H7 (cell line): ENCODE measurements around the gene TSPAN11. TPM values are rescaled to one million over a fixed set of nuclear protein-coding genes. Genes with fewer than 3 reads are reported as not detected.
A peak's percentile ranks its signal among the peaks of the same experiment; 100 is the strongest.

Source experiments
- DNase-seq: peaks from one replicate; pipeline ENCODE4 v3.0.0; 2012
- H3K27me3 ChIP-seq: 2 replicates; pipeline ENCODE4 v1.6.0; 2011; ENCODE audit warnings: mild to moderate bottlenecking, low read length; ENCODE audit not compliant: control insufficient read depth, insufficient read depth
- H3K36me3 ChIP-seq: replicated peaks from 2 replicates; pipeline ENCODE4 v1.5.1; 2011; ENCODE audit warnings: low read length; ENCODE audit not compliant: control insufficient read depth, insufficient read depth
- H3K4me3 ChIP-seq: 2 replicates; pipeline ENCODE4 v1.5.1; 2011; ENCODE audit warnings: low read depth, mild to moderate bottlenecking, control low read depth, low read length, moderate library complexity; ENCODE audit not compliant: insufficient read depth
- total RNA-seq: library from RNA; depleted of rRNA; stranded (reverse); fragments of >200 nt; shearing (Covaris generic); gene quantifications from 2 replicates; pipeline ENCODE4 v1.2.3, GENCODE V29; 2014

The TSPAN11 gene
- total RNA-seq, 1 experiment from 2014 or later, result 0.42 TPM

DNA sequence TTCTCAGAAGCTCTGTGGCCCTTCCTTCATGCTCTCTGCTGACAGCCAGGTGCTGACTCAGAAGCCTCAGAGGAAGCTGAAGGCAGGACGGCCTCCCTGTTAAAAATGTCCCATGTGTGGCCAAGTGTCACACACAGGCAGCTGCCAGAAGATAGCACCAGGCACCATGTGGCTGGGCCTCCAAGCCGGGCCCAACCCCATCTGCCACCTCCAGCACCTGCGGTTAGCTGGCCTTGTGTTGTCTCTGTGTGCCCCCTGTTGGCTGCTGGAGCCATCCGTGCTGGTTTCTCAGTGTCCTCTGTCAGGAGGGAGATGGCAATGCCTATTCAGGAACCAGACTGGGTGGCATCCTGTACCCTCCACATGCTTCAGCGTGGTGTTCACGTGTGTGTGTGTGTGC, 63.2 kb downstream of the TSPAN11 start:
- no peaks in the 10 kb centered on the region for H3K36me3 ChIP-seq
- DNase-seq, result peak; percentile 92
- no peak overlapping the region for H3K4me3 ChIP-seq
- H3K27me3 ChIP-seq, result no peaks in the 10 kb centered on the region

- H3K36me3 ChIP-seq, result no peaks in the 10 kb centered on the region
- no peak overlapping the region for H3K4me3 ChIP-seq
- no peak for DNase-seq
- H3K27me3 ChIP-seq, result no peaks in the 10 kb centered on the region
Measured at GRCh38 chr12:30990316-30990715, 63.8 kb downstream of the TSPAN11 start.

- H3K36me3 ChIP-seq, result no peaks in the 10 kb centered on the region
- DNase-seq, result no peak
- H3K4me3 ChIP-seq, result no peak overlapping the region
- no peaks in the 10 kb centered on the region for H3K27me3 ChIP-seq
Measured at GRCh38 chr12:30990776-30991175, 64.2 kb downstream of the TSPAN11 start.

- Histone ChIP-seq H3K36me3 (no peaks in the 10 kb centered on the region), H3K4me3 (no peak overlapping the region), H3K27me3 (no peaks in the 10 kb centered on the region)
- no peak for DNase-seq
Measured at GRCh38 chr12:30991466-30991865, 64.9 kb downstream of the TSPAN11 start.

DNA sequence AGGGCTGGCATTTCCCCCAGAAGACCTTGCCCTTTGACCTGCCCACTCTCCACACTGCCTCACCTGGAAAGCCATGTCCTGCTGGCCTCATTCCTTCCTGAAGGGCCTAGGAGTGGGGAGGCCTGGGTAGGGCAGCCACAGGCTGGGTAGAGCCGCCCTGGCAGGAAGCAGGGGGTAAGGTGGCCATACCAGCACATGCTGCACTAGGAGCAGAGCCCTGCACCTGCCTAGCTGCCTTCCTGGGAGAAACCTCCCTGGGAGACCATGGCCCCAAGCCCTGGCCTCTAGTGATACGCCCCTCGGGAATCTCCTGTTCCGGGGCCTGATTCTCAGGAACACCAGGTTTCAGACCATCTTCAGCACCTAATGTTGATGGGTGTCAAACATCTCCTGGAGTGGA, 65.8 kb downstream of the TSPAN11 start:
- H3K27me3 ChIP-seq, result no peaks in the 10 kb centered on the region
- no peak for DNase-seq
- H3K4me3 ChIP-seq, result no peak overlapping the region
- H3K36me3 ChIP-seq, result no peaks in the 10 kb centered on the region

GRCh38 chr12:30993766-30994165, 67.2 kb downstream of the TSPAN11 start:
- H3K36me3 ChIP-seq, result no peaks in the 10 kb centered on the region
- DNase-seq, result no peak
- H3K27me3 ChIP-seq, result no peaks in the 10 kb centered on the region

GRCh38 chr12:30994274-30994673, 67.7 kb downstream of the TSPAN11 start:
- Histone ChIP-seq H3K27me3 (no peaks in the 10 kb centered on the region), H3K4me3 (no peak overlapping the region), H3K36me3 (no peaks in the 10 kb centered on the region)
- no peak for DNase-seq

More at GRCh38 chr12:30993766-30994165, 67.2 kb downstream of the TSPAN11 start:
- H3K4me3 ChIP-seq, result no peak overlapping the region

GRCh38 chr12:30996255-30996654, 69.7 kb downstream of the TSPAN11 start:
- H3K36me3 ChIP-seq, result no peaks in the 10 kb centered on the region
- H3K4me3 ChIP-seq, result no peak overlapping the region
- no peak for DNase-seq
- no peaks in the 10 kb centered on the region for H3K27me3 ChIP-seq

- H3K27me3 ChIP-seq, result no peaks in the 10 kb centered on the region
Measured at GRCh38 chr12:30996752-30997151, 70.2 kb downstream of the TSPAN11 start.

GRCh38 chr12:30997685-30998440, 71.3 kb downstream of the TSPAN11 start:
- H3K4me3 ChIP-seq, result no peak overlapping the region
- no peak for DNase-seq
- H3K36me3 ChIP-seq, result no peaks in the 10 kb centered on the region
- H3K27me3 ChIP-seq, result no peaks in the 10 kb centered on the region

More at GRCh38 chr12:30996752-30997151, 70.2 kb downstream of the TSPAN11 start:
- DNase-seq, result no peak
- Histone ChIP-seq H3K4me3 (no peak overlapping the region), H3K36me3 (no peaks in the 10 kb centered on the region)

DNA sequence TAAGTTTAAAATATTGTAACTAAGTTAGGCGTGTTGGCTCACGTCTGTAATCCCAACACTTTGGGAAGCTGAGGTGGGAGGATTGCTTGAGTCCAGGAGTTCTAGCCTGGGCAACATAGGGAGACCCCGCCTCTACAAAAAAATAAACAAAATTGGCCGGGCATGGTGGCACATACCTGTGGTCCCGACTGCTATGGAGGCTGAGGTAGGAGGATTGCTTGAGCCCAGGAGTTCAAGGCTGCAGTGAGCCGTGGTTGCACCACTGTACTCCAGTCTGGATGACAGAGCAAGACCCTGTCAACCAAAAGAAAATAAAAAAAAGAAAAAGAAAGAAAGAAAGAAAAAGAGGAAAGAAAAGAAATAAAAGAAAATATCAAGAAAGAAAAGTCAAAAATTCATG, 72.5 kb downstream of the TSPAN11 start:
- no peak overlapping the region for H3K4me3 ChIP-seq
- no peaks in the 10 kb centered on the region for H3K27me3 ChIP-seq
- no peaks in the 10 kb centered on the region for H3K36me3 ChIP-seq
- DNase-seq, result no peak

DNA sequence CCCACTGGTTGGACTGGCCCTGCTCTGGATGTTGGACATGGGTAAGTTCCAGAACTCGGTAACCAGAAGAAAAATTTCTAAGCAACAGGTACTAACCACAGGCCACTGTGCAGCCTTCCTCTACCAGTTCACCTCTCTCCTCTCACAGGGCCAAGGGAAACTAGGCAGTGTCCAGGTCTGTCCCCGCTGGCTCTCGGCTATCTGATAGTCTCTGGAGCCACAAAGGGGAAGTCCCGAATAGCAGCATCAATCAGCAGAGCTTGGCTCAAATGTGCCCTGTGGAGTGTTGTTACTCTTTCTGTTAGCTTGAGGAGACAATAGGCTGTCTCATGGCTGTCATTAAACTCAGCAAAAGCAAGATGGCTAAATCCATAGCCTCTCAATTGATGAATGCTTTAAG, 73.2 kb downstream of the TSPAN11 start:
- no peaks in the 10 kb centered on the region for H3K27me3 ChIP-seq
- no peak for DNase-seq
- H3K4me3 ChIP-seq, result no peak overlapping the region
- H3K36me3 ChIP-seq, result no peaks in the 10 kb centered on the region

DNA sequence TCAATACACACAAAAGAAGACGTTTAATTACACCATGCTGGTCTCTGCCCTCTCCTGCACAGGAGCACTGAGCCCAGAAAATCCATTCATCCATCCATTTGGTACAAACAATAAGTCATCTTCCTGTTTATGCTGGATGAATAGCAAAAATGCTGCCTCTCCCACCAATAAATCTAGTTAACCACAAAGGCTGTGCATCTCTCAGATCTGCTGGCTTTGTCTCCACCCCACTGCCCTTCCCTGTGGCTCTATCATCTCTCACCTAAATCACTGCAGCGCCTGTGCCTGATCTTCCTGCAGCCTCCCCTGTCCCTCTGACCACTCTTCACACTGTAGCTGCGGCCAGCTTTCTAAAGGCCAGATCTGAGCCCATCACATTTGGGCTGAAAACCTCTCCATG, 74.2 kb downstream of the TSPAN11 start:
- Histone ChIP-seq H3K27me3 (no peaks in the 10 kb centered on the region), H3K4me3 (no peak overlapping the region), H3K36me3 (no peaks in the 10 kb centered on the region)
- DNase-seq, result no peak

DNA sequence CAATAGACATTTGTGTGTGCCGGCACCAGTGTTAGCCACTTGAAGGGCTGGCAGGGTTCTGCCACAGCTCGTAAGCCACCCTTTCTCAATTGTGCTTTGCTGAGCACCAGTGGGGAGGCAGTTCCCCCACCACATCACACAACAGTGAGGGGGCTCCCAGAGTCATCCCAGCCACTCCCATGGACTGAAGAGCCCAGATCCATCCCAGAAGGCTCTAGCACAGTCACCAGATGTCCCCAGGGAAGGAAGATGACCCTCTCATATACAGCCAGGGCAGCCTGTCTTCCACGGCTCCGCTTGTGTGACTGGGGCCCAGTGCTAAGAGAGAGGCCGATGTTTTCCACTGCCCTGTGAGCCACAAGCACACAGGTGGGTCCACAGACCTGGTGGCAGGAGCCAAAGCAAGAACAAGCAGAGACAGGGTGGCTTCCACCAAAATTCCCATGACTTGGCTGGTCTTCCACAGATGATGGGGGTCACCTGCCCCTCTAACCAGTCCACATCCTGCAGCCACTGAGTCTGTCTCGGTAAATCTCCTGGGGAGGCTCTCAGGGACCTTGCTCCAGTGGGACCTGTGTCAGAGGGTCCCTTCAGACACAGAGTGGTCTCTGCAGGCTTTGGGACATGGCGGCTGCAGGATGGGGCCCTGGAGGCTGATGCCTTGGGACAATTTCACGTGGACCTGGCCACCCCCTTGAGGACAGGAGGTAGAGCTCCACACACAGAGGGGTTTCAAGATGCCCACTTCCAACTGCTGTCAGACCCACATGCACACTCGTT, 75.2 kb downstream of the TSPAN11 start:
- Histone ChIP-seq H3K36me3 (no peaks in the 10 kb centered on the region), H3K27me3 (no peaks in the 10 kb centered on the region), H3K4me3 (no peak overlapping the region)
- peak; percentile 15 for DNase-seq

DNA sequence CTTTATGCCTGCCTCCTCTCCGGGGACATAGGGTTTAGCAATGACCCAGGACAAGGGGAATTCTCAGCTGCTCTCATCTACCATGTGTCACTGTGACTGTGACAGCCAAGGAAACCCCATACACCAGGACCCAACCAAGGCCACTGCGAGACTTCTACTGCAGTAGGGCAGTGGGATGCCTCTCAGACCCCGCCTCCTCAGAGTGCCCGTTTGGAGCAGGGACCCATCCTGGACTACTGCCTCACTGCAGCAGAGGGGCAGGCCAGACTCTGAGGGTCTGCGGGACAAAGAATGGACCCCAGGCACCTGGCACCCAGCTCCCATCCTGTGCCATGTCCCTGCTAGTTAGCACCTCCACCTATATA, 75.8 kb downstream of the TSPAN11 start:
- DNase-seq, result peak; percentile 17
- Histone ChIP-seq H3K4me3 (no peak overlapping the region), H3K27me3 (no peaks in the 10 kb centered on the region), H3K36me3 (no peaks in the 10 kb centered on the region)
